Measurements from ENCODE around the gene ADARB2.

GRCh38 chr10:1508096-1508495, 229.2 kb downstream of the ADARB2 start:
- TF ChIP-seq, protein P1, sequence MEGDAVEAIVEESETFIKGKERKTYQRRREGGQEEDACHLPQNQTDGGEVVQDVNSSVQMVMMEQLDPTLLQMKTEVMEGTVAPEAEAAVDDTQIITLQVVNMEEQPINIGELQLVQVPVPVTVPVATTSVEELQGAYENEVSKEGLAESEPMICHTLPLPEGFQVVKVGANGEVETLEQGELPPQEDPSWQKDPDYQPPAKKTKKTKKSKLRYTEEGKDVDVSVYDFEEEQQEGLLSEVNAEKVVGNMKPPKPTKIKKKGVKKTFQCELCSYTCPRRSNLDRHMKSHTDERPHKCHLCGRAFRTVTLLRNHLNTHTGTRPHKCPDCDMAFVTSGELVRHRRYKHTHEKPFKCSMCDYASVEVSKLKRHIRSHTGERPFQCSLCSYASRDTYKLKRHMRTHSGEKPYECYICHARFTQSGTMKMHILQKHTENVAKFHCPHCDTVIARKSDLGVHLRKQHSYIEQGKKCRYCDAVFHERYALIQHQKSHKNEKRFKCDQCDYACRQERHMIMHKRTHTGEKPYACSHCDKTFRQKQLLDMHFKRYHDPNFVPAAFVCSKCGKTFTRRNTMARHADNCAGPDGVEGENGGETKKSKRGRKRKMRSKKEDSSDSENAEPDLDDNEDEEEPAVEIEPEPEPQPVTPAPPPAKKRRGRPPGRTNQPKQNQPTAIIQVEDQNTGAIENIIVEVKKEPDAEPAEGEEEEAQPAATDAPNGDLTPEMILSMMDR (IDR thresholded peaks at IDR 0.05; ENCODE audit: insufficient read depth, low read length) = no peak
- TF ChIP-seq POLR2AphosphoS5 (IDR thresholded peaks at IDR 0.05; ENCODE audit: low read depth) = no peak
- no peak for TF ChIP-seq GABPA (IDR thresholded peaks at IDR 0.05; ENCODE audit: low read depth)
- TF ChIP-seq, protein P2, sequence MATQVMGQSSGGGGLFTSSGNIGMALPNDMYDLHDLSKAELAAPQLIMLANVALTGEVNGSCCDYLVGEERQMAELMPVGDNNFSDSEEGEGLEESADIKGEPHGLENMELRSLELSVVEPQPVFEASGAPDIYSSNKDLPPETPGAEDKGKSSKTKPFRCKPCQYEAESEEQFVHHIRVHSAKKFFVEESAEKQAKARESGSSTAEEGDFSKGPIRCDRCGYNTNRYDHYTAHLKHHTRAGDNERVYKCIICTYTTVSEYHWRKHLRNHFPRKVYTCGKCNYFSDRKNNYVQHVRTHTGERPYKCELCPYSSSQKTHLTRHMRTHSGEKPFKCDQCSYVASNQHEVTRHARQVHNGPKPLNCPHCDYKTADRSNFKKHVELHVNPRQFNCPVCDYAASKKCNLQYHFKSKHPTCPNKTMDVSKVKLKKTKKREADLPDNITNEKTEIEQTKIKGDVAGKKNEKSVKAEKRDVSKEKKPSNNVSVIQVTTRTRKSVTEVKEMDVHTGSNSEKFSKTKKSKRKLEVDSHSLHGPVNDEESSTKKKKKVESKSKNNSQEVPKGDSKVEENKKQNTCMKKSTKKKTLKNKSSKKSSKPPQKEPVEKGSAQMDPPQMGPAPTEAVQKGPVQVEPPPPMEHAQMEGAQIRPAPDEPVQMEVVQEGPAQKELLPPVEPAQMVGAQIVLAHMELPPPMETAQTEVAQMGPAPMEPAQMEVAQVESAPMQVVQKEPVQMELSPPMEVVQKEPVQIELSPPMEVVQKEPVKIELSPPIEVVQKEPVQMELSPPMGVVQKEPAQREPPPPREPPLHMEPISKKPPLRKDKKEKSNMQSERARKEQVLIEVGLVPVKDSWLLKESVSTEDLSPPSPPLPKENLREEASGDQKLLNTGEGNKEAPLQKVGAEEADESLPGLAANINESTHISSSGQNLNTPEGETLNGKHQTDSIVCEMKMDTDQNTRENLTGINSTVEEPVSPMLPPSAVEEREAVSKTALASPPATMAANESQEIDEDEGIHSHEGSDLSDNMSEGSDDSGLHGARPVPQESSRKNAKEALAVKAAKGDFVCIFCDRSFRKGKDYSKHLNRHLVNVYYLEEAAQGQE (IDR thresholded peaks at IDR 0.05; ENCODE audit: insufficient replicate concordance, low read depth) = no peak
- no peak for TF ChIP-seq SPI1 (IDR thresholded peaks at IDR 0.05; ENCODE audit: borderline replicate concordance, low read depth)

Data from HL-60 (cell line).